Parathyroid adenoma (tissue), 2 donors: ENCODE measurements around the gene ARSJ.

ENCODE experiments used
- H2AFZ ChIP-seq: fragments of 300-600 bp; sonication (generic); one replicate; pipeline ENCODE4 v1.7.0; 2017; ENCODE audit warnings: antibody characterized with exemption, mild to moderate bottlenecking
- H3K27ac ChIP-seq: fragments of 300-600 bp; sonication (generic); one replicate; pipeline ENCODE4 v1.7.0; 2017
- H3K27me3 ChIP-seq: fragments of 300-600 bp; sonication (generic); one replicate; pipeline ENCODE4 v1.7.0; 2017; ENCODE audit warnings: low read length; ENCODE audit not compliant: control insufficient read depth, insufficient read depth
- H3K36me3 ChIP-seq: fragments of 300-600 bp; sonication (generic); one replicate; pipeline ENCODE4 v1.7.0; 2017; ENCODE audit warnings: low read length; ENCODE audit not compliant: control insufficient read depth, insufficient read depth
- H3K4me1 ChIP-seq: fragments of 300-600 bp; sonication (generic); one replicate; pipeline ENCODE4 v1.7.0; 2017; ENCODE audit warnings: control low read depth
- H3K4me2 ChIP-seq: fragments of 300-600 bp; sonication (generic); one replicate; pipeline ENCODE4 v1.7.0; 2017; ENCODE audit warnings: low read length
- H3K4me3 ChIP-seq: fragments of 300-600 bp; sonication (generic); one replicate; pipeline ENCODE4 v1.7.0; 2017; ENCODE audit warnings: low read depth, low read length
- H3K79me2 ChIP-seq: fragments of 300-600 bp; sonication (generic); one replicate; pipeline ENCODE4 v1.7.0; 2017; ENCODE audit warnings: control low read depth
- H3K9ac ChIP-seq: fragments of 300-600 bp; sonication (generic); one replicate; pipeline ENCODE4 v1.7.0; 2017; ENCODE audit warnings: mild to moderate bottlenecking
- H3K9me3 ChIP-seq: fragments of 300-600 bp; sonication (generic); one replicate; pipeline ENCODE4 v1.7.0; 2017; ENCODE audit warnings: low read length; ENCODE audit not compliant: control insufficient read depth
- TF ChIP-seq, protein P1 (sequence below): fragments of 300-600 bp; sonication (generic); IDR thresholded peaks from one replicate; pipeline ENCODE4 v1.7.0; 2017; ENCODE audit warnings: antibody characterized with exemption, mild to moderate bottlenecking
- donor health status: primary hyperparathyroidism.

The ARSJ gene

DNA sequence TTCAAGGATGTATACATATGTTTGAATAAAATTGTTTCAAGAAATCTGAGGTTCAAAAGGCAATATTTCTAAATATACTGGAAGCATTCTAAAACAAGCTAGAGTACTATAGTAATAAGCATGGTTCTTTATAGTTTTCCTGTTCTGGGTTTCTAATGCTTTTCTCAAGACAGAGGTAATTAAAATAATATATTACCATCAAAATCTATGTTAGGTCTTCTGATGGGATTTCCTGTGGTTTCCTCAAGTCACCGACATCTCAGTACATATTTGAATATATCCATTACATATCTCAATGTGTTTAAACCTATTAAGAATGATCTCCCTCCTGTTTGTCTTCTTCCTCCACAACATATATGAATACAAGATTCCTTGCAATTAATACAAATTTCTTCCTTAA, 25.6 kb downstream of the ARSJ start:
- Histone ChIP-seq H3K79me2 (no peaks in the 10 kb centered on the region), H3K4me3 (no peak overlapping the region)
- TF ChIP-seq, protein P1, sequence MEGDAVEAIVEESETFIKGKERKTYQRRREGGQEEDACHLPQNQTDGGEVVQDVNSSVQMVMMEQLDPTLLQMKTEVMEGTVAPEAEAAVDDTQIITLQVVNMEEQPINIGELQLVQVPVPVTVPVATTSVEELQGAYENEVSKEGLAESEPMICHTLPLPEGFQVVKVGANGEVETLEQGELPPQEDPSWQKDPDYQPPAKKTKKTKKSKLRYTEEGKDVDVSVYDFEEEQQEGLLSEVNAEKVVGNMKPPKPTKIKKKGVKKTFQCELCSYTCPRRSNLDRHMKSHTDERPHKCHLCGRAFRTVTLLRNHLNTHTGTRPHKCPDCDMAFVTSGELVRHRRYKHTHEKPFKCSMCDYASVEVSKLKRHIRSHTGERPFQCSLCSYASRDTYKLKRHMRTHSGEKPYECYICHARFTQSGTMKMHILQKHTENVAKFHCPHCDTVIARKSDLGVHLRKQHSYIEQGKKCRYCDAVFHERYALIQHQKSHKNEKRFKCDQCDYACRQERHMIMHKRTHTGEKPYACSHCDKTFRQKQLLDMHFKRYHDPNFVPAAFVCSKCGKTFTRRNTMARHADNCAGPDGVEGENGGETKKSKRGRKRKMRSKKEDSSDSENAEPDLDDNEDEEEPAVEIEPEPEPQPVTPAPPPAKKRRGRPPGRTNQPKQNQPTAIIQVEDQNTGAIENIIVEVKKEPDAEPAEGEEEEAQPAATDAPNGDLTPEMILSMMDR, result no peak

DNA sequence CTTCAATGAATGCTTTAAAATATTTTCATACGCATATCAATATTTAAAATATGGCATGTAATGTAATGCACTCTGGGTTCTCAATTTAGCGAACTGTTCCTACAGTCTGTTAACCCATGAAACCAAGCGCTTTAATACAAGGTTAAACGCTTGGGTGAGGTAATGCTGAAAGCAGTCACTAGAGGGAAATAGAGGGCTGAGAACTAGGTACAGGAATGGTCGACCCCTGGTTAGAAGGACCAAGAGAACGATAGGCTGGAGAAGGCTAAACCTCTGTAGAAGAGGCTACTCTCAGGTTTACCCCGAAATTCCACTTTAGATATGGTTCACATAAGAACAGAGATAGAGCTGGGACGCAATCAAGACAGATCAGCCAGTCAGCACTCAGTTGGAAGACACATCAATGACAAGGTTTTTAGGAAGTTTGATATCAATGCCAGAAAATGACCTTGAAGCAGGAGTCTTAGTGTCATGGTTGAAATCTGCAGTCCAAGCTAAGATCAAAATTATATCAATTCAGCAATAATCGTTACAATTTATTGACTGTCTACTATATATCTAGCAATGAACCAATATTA, 26.9 kb downstream of the ARSJ start:
- no peak overlapping the region for H3K4me2 ChIP-seq
- H3K36me3 ChIP-seq, result no peaks in the 10 kb centered on the region
- H3K9me3 ChIP-seq, result no peaks in the 10 kb centered on the region
- no peaks in the 10 kb centered on the region for H3K79me2 ChIP-seq
- H3K27me3 ChIP-seq, result no peaks in the 10 kb centered on the region
- TF ChIP-seq, protein P1, result peak; percentile 33
- H3K27ac ChIP-seq, result no peak overlapping the region
- no peak overlapping the region for H3K9ac ChIP-seq
- H2AFZ ChIP-seq, result no peak overlapping the region
- no peak overlapping the region for H3K4me3 ChIP-seq
- no peaks in the 10 kb centered on the region for H3K4me1 ChIP-seq

More for the DNA sequence above, 25.6 kb downstream of the ARSJ start:
- Histone ChIP-seq H2AFZ (no peak overlapping the region), H3K9ac (no peak overlapping the region), H3K9me3 (no peaks in the 10 kb centered on the region), H3K4me2 (no peak overlapping the region), H3K36me3 (no peaks in the 10 kb centered on the region), H3K27ac (no peak overlapping the region), H3K27me3 (no peaks in the 10 kb centered on the region), H3K4me1 (no peaks in the 10 kb centered on the region)

DNA sequence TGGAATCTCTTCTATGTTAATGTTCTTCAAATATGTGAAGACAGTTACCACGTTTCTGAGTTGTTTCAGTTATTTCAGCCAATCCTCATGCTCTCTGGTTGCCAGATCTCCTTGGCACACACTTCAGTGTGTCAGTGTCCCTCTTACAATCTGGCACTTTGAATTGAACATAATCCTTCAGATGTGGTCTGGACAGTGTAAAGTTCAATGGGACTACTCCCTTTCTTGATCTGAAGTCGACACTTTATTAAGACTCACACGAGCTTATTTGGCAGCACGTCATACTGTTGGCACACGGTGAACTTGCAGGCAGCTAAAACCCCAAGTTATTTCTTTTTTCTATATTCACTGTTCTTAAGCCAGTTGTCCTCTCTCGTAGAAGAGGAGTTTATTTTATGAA, 28.2 kb downstream of the ARSJ start:
- Histone ChIP-seq H3K9me3 (no peaks in the 10 kb centered on the region), H3K9ac (no peak overlapping the region), H3K4me1 (no peaks in the 10 kb centered on the region), H2AFZ (no peak overlapping the region), H3K4me3 (no peak overlapping the region), H3K79me2 (no peaks in the 10 kb centered on the region), H3K36me3 (no peaks in the 10 kb centered on the region), H3K27ac (no peak overlapping the region), H3K27me3 (no peaks in the 10 kb centered on the region), H3K4me2 (no peak overlapping the region)
- TF ChIP-seq, protein P1, result no peak

DNA sequence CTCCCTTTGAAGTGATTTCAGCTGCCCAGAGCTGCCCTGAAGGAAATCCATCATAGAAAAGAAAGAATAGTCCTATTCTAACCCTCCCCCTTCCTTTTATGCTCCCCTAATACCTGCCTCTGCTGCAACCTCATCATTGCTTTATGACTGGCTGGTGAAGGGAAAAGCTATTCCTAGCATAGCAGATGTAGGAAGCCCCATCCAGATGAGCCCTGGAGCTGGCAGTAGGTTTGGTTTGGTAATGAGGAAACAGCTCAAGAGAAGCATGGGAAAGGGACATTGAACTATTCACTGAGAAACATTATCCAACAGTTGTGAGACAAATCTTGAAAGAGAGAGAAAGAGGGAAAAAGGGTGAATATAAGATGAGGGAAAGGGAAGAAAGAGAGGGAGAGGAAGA, 29.2 kb downstream of the ARSJ start:
- H3K79me2 ChIP-seq, result no peaks in the 10 kb centered on the region
- H2AFZ ChIP-seq, result no peak overlapping the region
- H3K4me1 ChIP-seq, result no peaks in the 10 kb centered on the region
- no peaks in the 10 kb centered on the region for H3K27me3 ChIP-seq
- no peak overlapping the region for H3K27ac ChIP-seq
- no peak overlapping the region for H3K4me2 ChIP-seq
- H3K36me3 ChIP-seq, result no peaks in the 10 kb centered on the region
- no peak overlapping the region for H3K4me3 ChIP-seq
- H3K9me3 ChIP-seq, result no peaks in the 10 kb centered on the region
- no peak overlapping the region for H3K9ac ChIP-seq
- TF ChIP-seq, protein P1, result no peak

DNA sequence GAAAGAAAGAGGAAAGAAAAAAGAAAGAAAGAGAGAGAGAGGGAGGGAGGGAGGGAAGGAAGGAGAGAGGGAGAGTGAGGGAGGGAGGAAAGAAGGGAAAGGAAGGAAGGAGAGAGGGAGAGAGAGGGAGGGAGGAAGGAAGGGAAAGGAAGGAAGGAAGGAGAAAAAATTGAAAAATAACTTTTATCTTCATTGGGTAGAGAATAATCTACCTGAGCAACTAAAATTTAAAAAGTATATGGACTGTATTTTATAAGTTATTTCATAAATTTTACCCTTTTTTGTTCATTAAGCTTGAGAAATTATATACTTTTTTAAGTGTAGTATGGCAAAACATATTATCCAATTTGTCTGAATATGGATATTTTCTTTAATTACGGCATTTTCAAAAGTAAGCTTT, 32.0 kb downstream of the ARSJ start:
- Histone ChIP-seq H3K4me1 (no peaks in the 10 kb centered on the region), H3K9me3 (no peaks in the 10 kb centered on the region), H3K4me3 (no peak overlapping the region), H3K79me2 (no peaks in the 10 kb centered on the region), H3K27me3 (no peaks in the 10 kb centered on the region), H3K27ac (no peak overlapping the region), H3K4me2 (no peak overlapping the region), H3K36me3 (no peaks in the 10 kb centered on the region), H2AFZ (no peak overlapping the region), H3K9ac (no peak overlapping the region)
- TF ChIP-seq, protein P1, result no peak
